B cell (primary cell): ENCODE results near the gene IKZF1. TPM values are rescaled to one million over a fixed set of nuclear protein-coding genes. Genes with fewer than 3 reads are reported as not detected.

Experiments
- ATAC-seq: fragments of 200-7000 bp; cut with Tn5 transposase; one replicate; pipeline ENCODE4 v1.10.0; 2021; ENCODE audit warnings: low read depth, mild to moderate bottlenecking, moderate number of reproducible peaks, moderate library complexity
- CTCF ChIA-PET: fragments of 350-600 bp; sonication (Branson Sonifier 250); formaldehyde crosslinking; loops from one replicate; lab custom pipeline; 2021; ENCODE audit warnings: antibody characterized with exemption, inconsistent platforms; lab: Charles Lee
- POLR2A ChIA-PET: fragments of 350-600 bp; sonication (Branson Sonifier 250); formaldehyde crosslinking; loops from one replicate; lab custom pipeline; 2021; ENCODE audit warnings: antibody characterized with exemption; lab: Charles Lee
- DNase-seq: peaks from one replicate; pipeline ENCODE4 v3.0.0; 2013
- H2AFZ ChIP-seq: 2 replicates; pipeline ENCODE4 v1.6.1; 2012; ENCODE audit warnings: mild to moderate bottlenecking, low read depth, low read length; ENCODE audit not compliant: insufficient read depth, poor library complexity, severe bottlenecking
- H3K27ac ChIP-seq, 2 donors: 1 replicate in 1 of 2; 2 replicates in 1 of 2; pipeline ENCODE4 v1.5.1; 2012 to 2013; ENCODE audit warnings: low read length in 2 of 2, mild to moderate bottlenecking in 2 of 2, moderate library complexity in 1 of 2
- H3K27me3 ChIP-seq, 4 experiments: fragments of 200-600 bp in 1 of 4; sonication (generic) in 1 of 4; replicated peaks in 1 of 4; 1 replicate in 2 of 4; 2 replicates in 2 of 4; pipeline versions ENCODE4 v1.6.1 to v1.7.0; 2013 to 2016; ENCODE audit warnings: low read length in 3 of 4, mild to moderate bottlenecking in 2 of 4, mixed read lengths in 1 of 4, moderate library complexity in 1 of 4; ENCODE audit not compliant: insufficient read depth in 4 of 4, control insufficient read depth in 3 of 4; ENCODE audit errors: control extremely low read depth in 1 of 4
- H3K36me3 ChIP-seq, 2 experiments: replicated peaks in 1 of 2; 1 replicate in 1 of 2; 2 replicates in 1 of 2; pipeline versions ENCODE4 v1.6.1 to v1.7.1; 2013; ENCODE audit warnings: low read length in 1 of 2; ENCODE audit not compliant: insufficient read depth in 2 of 2, control insufficient read depth in 1 of 2; ENCODE audit errors: control extremely low read depth in 1 of 2, extremely low read depth in 1 of 2
- H3K4me1 ChIP-seq, 2 donors: fragments of 200-600 bp in 1 of 2; sonication (generic) in 1 of 2; 1 replicate in 1 of 2; 2 replicates in 1 of 2; pipeline versions ENCODE4 v1.5.1 to v1.6.1; 2013 to 2017; ENCODE audit warnings: low read length in 2 of 2; ENCODE audit not compliant: control insufficient read depth in 2 of 2, insufficient read depth in 2 of 2
- H3K4me2 ChIP-seq: replicated peaks from 2 replicates; pipeline ENCODE3; 2012; ENCODE audit warnings: mild to moderate bottlenecking, low read depth, low read length; ENCODE audit not compliant: poor library complexity, severe bottlenecking
- H3K4me3 ChIP-seq, 5 experiments: fragments of 200-600 bp in 1 of 5; sonication (generic) in 1 of 5; 1 replicate in 3 of 5; 2 replicates in 2 of 5; pipeline versions ENCODE4 v1.5.1 to v1.7.0; 2011 to 2016; ENCODE audit warnings: low read length in 4 of 5, mild to moderate bottlenecking in 4 of 5, low read depth in 2 of 5, control low read depth in 1 of 5, moderate library complexity in 1 of 5; ENCODE audit not compliant: insufficient read depth in 1 of 5; ENCODE audit errors: control extremely low read depth in 1 of 5, extremely low read depth in 1 of 5
- H3K79me2 ChIP-seq: fragments of 200-600 bp; sonication (generic); one replicate; pipeline ENCODE4 v1.6.0; 2016; ENCODE audit warnings: low read length; ENCODE audit not compliant: control insufficient read depth, insufficient read depth
- H3K9ac ChIP-seq: fragments of 200-600 bp; sonication (generic); 2 replicates; pipeline ENCODE4 v1.6.1; 2017; ENCODE audit warnings: mild to moderate bottlenecking, low read length, moderate library complexity
- H3K9me3 ChIP-seq, 3 donors: one replicate each; pipeline versions ENCODE4 v1.6.1 to v1.7.1; 2013; ENCODE audit warnings: low read length in 2 of 3; ENCODE audit not compliant: control insufficient read depth in 2 of 3, insufficient read depth in 1 of 3; ENCODE audit errors: control extremely low read depth in 1 of 3
- H4K20me1 ChIP-seq: 2 replicates; pipeline ENCODE4 v1.6.0; 2012; ENCODE audit warnings: mild to moderate bottlenecking, low read length; ENCODE audit not compliant: insufficient read depth, control insufficient read depth, poor library complexity, severe bottlenecking
- H3K27ac Mint-ChIP-seq: one replicate; pipeline ENCODE4 v1.8.0; 2021; ENCODE audit warnings: mixed read lengths
- H3K27me3 Mint-ChIP-seq: one replicate; pipeline ENCODE4 v1.8.0; 2021; ENCODE audit warnings: mixed read lengths
- H3K4me1 Mint-ChIP-seq: one replicate; pipeline ENCODE4 v1.8.0; 2021; ENCODE audit warnings: mixed read lengths
- H3K4me3 Mint-ChIP-seq: one replicate; pipeline ENCODE4 v1.8.0; 2021; ENCODE audit warnings: mixed read lengths
- H3K9me3 Mint-ChIP-seq: one replicate; pipeline ENCODE4 v1.8.0; 2022; ENCODE audit warnings: mixed read lengths; ENCODE audit not compliant: insufficient read depth
- EZH2 ChIP-seq: IDR thresholded peaks from 2 replicates; pipeline ENCODE4 v1.6.1; 2012; ENCODE audit warnings: borderline replicate concordance, low read depth, mild to moderate bottlenecking, moderate library complexity, low read length; ENCODE audit not compliant: insufficient read depth, poor library complexity, severe bottlenecking
- WGBS: methylation state at CpG from one replicate; pipeline ENCODE4 v1.1.5; 2013; ENCODE audit warnings: missing lambda C conversion rate; ENCODE audit not compliant: insufficient coverage; 5-methylcytosine and 5-hydroxymethylcytosine counted together
- intact Hi-C: fragments of 100-400 bp; cut with micrococcal nuclease; formaldehyde crosslinking; loops from one replicate; pipeline ENCODE4 v1.10.0; 2022
- polyA plus RNA-seq: library from polyadenylated mRNA; depleted of rRNA; stranded (reverse); fragments of >200 nt; gene quantifications from 2 replicates; pipeline ENCODE4 v1.2.3, GENCODE V29; 2012
- total RNA-seq, 2 donors: library from RNA; stranded (reverse); fragments of 120-200 nt in 1 of 2; gene quantifications; 1 replicate in 1 of 2; 2 replicates in 1 of 2; pipeline versions ENCODE4 v1.2.3 to v1.2.4, GENCODE V29; 2013 to 2022
- TF ChIP-seq, protein P1 (sequence below): fragments of 200-600 bp; IDR thresholded peaks from one replicate; pipeline ENCODE4 v1.8.0; 2022; ENCODE audit warnings: antibody characterized with exemption, mild to moderate bottlenecking

IKZF1 gene
- total and polyA plus RNA-seq, 2 donors (not counting 1 experiment from before 2014, with no cell fraction given): 199 to 254 TPM

DNA sequence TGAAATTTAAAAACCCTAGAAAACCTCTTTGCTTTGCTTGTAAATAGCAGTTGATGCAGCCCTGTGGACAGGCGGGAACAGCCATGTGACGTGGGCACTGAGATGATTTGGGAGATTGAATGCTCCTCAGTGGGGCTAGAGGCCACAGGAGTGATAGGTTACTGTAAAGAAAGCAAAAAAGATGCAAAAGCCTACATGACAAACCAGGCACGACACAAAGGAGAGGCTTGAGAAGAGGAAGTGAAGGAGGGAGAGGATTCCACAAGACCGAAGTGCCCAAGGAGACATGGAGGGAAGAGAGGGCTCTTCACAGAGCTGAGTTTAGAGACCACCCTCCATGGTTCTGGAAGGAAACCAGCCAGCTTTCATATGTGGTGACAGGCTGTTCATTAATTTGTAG, 25.7 kb downstream of the IKZF1 start:
- Mint-ChIP-seq H3K9me3 (no peaks in the 10 kb centered on the region), H3K4me3 (peak overlapping the region; percentile 63), H3K27ac (no peak overlapping the region), H3K27me3 (no peaks in the 10 kb centered on the region), H3K4me1 (peaks cover 28% of the 10 kb centered on the region)
- Histone ChIP-seq H2AFZ (no peak overlapping the region), H3K27me3 (no peaks in the 10 kb centered on the region), H3K4me3 (peak overlapping the region in 1 of 5 experiments; percentile 9), H3K4me1 (peaks cover 88 to 92% of the 10 kb centered on the region in 2 donors), H3K36me3 (peaks cover 11 to 68% of the 10 kb centered on the region in 2 experiments), H3K79me2 (peaks cover 93% of the 10 kb centered on the region), H4K20me1 (peaks cover 8% of the 10 kb centered on the region), H3K9ac (peak overlapping the region; percentile 7), H3K27ac (peak overlapping the region; percentile 85 to 95), H3K9me3 (no peaks in the 10 kb centered on the region), H3K4me2 (peak overlapping the region; percentile 76)
- ATAC-seq (peak; percentile 4), DNase-seq (peak; percentile 56)
- CTCF ChIA-PET: interaction anchor here (0.9 to 7.0 kb wide), 9 partner anchors 12 to 125 kb away, joined by 3 to 37 read pairs (median 4); no protein-coding TSS in a partner anchor
- no peak for TF ChIP-seq EZH2
- TF ChIP-seq, protein P1, sequence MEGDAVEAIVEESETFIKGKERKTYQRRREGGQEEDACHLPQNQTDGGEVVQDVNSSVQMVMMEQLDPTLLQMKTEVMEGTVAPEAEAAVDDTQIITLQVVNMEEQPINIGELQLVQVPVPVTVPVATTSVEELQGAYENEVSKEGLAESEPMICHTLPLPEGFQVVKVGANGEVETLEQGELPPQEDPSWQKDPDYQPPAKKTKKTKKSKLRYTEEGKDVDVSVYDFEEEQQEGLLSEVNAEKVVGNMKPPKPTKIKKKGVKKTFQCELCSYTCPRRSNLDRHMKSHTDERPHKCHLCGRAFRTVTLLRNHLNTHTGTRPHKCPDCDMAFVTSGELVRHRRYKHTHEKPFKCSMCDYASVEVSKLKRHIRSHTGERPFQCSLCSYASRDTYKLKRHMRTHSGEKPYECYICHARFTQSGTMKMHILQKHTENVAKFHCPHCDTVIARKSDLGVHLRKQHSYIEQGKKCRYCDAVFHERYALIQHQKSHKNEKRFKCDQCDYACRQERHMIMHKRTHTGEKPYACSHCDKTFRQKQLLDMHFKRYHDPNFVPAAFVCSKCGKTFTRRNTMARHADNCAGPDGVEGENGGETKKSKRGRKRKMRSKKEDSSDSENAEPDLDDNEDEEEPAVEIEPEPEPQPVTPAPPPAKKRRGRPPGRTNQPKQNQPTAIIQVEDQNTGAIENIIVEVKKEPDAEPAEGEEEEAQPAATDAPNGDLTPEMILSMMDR: no peak
- WGBS: 57% methylated on average over 3 of the region's 4 CpGs
- POLR2A ChIA-PET: interaction anchor here (0.9 kb wide), 1 partner anchor 14 kb away, joined by 4 read pairs; no protein-coding TSS in a partner anchor
- intact Hi-C loops: no loop called here

- Histone ChIP-seq H3K27me3 (no peaks in the 10 kb centered on the region), H3K27ac (peak overlapping the region; percentile 85 to 95), H4K20me1 (peaks cover 9% of the 10 kb centered on the region), H3K4me2 (peak overlapping the region; percentile 76), H3K9me3 (no peaks in the 10 kb centered on the region), H3K79me2 (peaks cover 93% of the 10 kb centered on the region), H3K9ac (peak overlapping the region; percentile 7), H3K4me3 (peak overlapping the region in 1 of 5 experiments; percentile 9), H2AFZ (no peak overlapping the region), H3K36me3 (peaks cover 11 to 67% of the 10 kb centered on the region in 2 experiments), H3K4me1 (peaks cover 93 to 96% of the 10 kb centered on the region in 2 donors)
- intact Hi-C loops: no loop called here
- H3K27me3 Mint-ChIP-seq: no peaks in the 10 kb centered on the region
- WGBS: 4% methylated on average over 2 of the region's 3 CpGs
- POLR2A ChIA-PET: interaction anchor here (0.9 kb wide), 1 partner anchor 14 kb away, joined by 4 read pairs; no protein-coding TSS in a partner anchor
- peaks cover 27% of the 10 kb centered on the region for H3K4me1 Mint-ChIP-seq
- H3K9me3 Mint-ChIP-seq: no peaks in the 10 kb centered on the region
- peak overlapping the region; percentile 63 for H3K4me3 Mint-ChIP-seq
- CTCF ChIA-PET: interaction anchor here (0.6 to 7.0 kb wide), 8 partner anchors 18 to 125 kb away, joined by 3 to 37 read pairs (median 5); no protein-coding TSS in a partner anchor
- TF ChIP-seq EZH2: no peak
- TF ChIP-seq, protein P1: no peak
- DNase-seq (peak; percentile 50), ATAC-seq (peak; percentile 19)
- no peak overlapping the region for H3K27ac Mint-ChIP-seq
Observed at GRCh38 chr7:50330696-50331095, 26.2 kb downstream of the IKZF1 start.
